ENCODE results near the gene PLCB4.

GRCh38 chr20:9134346-9134745 is 65.5 kb downstream of the PLCB4 start:
- TF ChIP-seq POLR2A (IDR thresholded peaks at IDR 0.05): no peak
- TF ChIP-seq CTCF (IDR thresholded peaks at IDR 0.05 in 4 of 5, conservative IDR thresholded peaks at IDR 0.05 in 1 of 5): no peak

Data from gastrocnemius medialis (tissue), 4 donors.